Measurements from ENCODE around the gene DNAJB6. TPM values are rescaled to one million over a fixed set of nuclear protein-coding genes. Genes with fewer than 3 reads are reported as not detected.

Gene DNAJB6
- total RNA-seq, 4 donors from 2014 or later = 179 to 254 (median 212) TPM

DNA sequence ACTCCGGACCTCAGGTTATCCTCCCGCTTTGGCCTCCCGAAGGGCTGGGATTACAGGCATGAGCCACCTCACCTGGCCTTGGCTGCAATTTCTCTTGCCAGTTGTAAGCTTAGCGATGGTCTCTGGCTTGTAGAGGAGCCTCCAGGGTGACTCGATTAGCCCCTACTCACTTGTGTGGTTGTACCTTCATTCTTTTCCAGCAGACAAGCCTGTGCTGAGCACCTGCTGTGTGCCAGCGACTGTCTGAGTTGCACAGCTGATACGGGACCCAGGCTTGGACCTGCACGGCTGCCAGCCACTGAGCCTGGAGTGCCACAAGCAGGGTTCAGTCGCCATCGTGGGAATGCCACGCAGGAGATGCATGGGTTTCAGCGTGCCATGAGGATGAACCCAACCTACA, 42.0 kb upstream of the DNAJB6 start:
- no peak overlapping the region for H3K4me3 ChIP-seq (ENCODE audit: low read depth, poor library complexity, severe bottlenecking)
- intact Hi-C loops (cut with DNase I; ENCODE audit: low total_unique reads) = no loop called here
- DNase-seq (ENCODE audit: low spot score in 2 of 2) = no peak
- no peak for TF ChIP-seq POLR2A (IDR thresholded peaks at IDR 0.05)
- 49 to 64% methylated on average over 12 of the region's 12 CpGs for WGBS, 2 donors

DNA sequence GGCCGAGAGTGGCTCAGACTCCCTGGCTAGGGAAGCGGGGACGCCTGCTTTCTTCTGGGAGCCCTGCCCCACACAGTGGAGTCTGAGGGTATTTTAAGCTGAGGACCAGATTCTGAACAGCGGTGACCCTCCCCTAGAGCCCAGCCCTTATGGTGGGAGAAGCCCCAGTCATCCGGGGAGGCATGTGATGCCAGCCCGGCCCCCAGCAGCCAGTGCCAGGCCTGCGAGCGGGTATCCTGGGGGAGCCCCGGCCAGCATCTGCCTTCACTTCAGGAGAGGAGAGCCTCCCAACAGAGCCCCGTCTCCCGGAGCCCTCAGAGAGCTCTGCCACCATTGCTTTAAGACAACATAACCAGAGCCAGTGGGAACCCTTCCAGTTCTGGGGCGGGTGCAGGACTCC, 41.5 kb upstream of the DNAJB6 start:
- intact Hi-C loops (cut with DNase I; ENCODE audit: low total_unique reads) = no loop called here
- no peak for TF ChIP-seq POLR2A (IDR thresholded peaks at IDR 0.05)
- TF ChIP-seq, protein P1, sequence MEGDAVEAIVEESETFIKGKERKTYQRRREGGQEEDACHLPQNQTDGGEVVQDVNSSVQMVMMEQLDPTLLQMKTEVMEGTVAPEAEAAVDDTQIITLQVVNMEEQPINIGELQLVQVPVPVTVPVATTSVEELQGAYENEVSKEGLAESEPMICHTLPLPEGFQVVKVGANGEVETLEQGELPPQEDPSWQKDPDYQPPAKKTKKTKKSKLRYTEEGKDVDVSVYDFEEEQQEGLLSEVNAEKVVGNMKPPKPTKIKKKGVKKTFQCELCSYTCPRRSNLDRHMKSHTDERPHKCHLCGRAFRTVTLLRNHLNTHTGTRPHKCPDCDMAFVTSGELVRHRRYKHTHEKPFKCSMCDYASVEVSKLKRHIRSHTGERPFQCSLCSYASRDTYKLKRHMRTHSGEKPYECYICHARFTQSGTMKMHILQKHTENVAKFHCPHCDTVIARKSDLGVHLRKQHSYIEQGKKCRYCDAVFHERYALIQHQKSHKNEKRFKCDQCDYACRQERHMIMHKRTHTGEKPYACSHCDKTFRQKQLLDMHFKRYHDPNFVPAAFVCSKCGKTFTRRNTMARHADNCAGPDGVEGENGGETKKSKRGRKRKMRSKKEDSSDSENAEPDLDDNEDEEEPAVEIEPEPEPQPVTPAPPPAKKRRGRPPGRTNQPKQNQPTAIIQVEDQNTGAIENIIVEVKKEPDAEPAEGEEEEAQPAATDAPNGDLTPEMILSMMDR (IDR thresholded peaks at IDR 0.05) = no peak
- 78 to 83% methylated on average over 7 to 10 of the region's 12 CpGs for WGBS, 2 donors

DNA sequence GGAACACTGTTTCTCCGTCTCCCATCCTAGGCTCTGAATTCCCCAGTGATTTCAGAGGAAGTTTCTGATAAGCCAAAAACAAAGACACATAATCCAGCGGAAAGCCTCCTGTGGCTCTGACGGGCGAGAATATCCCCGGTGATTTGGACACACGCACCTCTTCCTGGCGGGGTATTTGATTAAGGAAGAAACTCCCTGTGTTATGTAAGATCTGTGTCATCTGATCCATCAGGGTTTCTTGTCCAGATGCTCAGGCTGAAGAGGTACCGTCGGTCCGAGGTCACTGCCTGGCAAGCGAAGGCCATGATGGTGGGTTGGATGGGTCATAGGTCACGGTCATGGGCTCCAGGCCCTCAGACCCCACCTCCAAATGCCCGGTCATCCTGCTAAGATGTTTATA, 39.6 kb upstream of the DNAJB6 start:
- intact Hi-C loops (cut with DNase I; ENCODE audit: low total_unique reads) = no loop called here
- no peak overlapping the region for H3K4me3 ChIP-seq (ENCODE audit: low read depth, poor library complexity, severe bottlenecking)
- 57 to 66% methylated on average over 13 of the region's 13 CpGs for WGBS, 2 donors
- TF ChIP-seq, protein P1 (IDR thresholded peaks at IDR 0.05) = no peak
- TF ChIP-seq POLR2A (IDR thresholded peaks at IDR 0.05) = no peak
- no peak for DNase-seq (ENCODE audit: low spot score in 2 of 2)

More for the DNA sequence above, 41.5 kb upstream of the DNAJB6 start:
- DNase-seq (ENCODE audit: low spot score in 2 of 2) = no peak
- no peak overlapping the region for H3K4me3 ChIP-seq (ENCODE audit: low read depth, poor library complexity, severe bottlenecking)

DNA sequence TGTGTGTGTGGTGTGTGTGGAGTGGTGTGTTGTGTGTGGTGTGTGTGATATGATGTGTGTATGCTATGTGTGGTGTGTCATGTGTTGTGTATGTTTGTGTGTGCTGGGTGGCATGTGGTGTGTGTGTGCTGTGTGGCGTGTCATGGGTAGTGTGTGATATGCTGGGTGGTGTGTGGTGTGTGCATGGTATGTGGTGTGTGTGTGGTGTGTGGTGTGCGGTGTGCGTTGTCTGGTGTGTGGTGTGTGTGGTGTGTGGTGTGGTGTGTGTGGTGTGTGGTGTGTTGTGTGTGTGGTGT, 37.5 kb upstream of the DNAJB6 start:
- TF ChIP-seq POLR2A (IDR thresholded peaks at IDR 0.05) = no peak
- TF ChIP-seq, protein P1 (IDR thresholded peaks at IDR 0.05) = no peak
- intact Hi-C loops (cut with DNase I; ENCODE audit: low total_unique reads) = no loop called here
- 84 to 95% methylated on average over 3 of the region's 3 CpGs for WGBS, 2 donors
- no peak overlapping the region for H3K4me3 ChIP-seq (ENCODE audit: low read depth, poor library complexity, severe bottlenecking)
- no peak for DNase-seq (ENCODE audit: low spot score in 2 of 2)

DNA sequence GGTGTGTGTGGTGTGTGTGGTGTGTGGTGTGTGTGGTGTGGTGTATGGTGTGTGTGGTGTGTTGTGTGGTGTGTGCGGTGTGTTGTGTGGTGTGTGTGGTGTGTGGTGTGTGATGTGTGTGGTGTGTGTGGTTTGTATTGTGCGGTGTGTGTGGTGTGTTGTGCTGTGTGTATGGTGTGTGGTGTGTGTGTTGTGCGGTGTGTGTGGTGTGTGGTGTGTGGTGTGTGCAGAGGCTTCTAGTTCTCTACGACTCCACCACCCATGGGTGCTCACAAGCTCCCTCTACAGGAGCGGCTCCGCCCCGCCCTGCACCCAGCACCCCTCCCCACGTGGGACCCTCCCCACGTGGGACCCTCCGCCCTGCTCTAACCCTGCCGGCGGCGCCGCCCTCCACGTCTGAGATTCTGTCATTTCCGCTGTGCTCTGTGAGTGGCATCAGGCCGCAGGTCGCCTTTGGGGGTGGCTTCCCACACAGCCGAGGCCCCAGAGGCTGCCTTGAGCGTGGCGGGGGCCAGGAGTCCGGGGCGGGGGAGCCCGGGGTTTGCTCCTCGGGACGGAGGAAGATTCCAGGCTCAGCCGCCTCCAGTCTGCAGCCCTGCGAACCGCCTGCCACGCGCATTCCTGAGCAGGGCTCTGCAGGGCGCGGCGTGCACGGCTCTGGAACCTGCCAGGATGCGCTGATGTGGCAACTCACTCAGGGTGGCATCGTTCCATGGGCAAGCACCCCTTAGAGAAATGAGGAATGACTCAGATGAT, 37.0 kb upstream of the DNAJB6 start:
- TF ChIP-seq, protein P1 (IDR thresholded peaks at IDR 0.05) = no peak
- no peak for TF ChIP-seq POLR2A (IDR thresholded peaks at IDR 0.05)
- peak in 1 of 2 donors; percentile 91 for DNase-seq (ENCODE audit: low spot score in 2 of 2)
- 39 to 49% methylated on average over 22 to 28 of the region's 37 CpGs for WGBS, 2 donors
- H3K4me3 ChIP-seq (ENCODE audit: low read depth, poor library complexity, severe bottlenecking) = no peak overlapping the region
- intact Hi-C loops (cut with DNase I; ENCODE audit: low total_unique reads) = no loop called here

DNA sequence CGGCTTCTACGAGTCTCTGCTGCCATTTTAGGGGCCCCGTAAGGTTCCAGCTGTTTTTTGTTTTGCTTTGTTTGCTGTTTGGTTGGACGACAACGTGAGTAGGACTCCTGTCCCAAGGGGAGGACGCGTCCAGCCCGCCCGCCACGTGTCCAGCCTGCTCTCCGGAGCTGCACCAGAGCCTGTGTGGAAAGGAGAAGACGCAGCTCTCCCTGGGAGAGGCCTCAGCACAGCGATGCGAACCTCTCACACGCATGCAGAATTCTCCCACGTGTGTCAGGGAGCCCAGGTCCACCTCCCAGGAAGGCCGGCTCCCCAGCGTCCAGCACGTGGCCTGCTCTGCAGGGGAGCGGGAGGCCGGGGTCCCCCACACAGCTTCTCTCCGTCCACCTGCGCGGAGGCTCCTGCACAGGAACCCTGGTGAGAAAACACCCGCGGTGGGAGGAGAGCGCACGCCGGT, 36.4 kb upstream of the DNAJB6 start:
- intact Hi-C loops (cut with DNase I; ENCODE audit: low total_unique reads) = no loop called here
- H3K4me3 ChIP-seq (ENCODE audit: low read depth, poor library complexity, severe bottlenecking) = no peak overlapping the region
- WGBS, 2 donors = 78 to 83% methylated on average over 29 of the region's 29 CpGs
- no peak for DNase-seq (ENCODE audit: low spot score in 2 of 2)
- TF ChIP-seq, protein P1 (IDR thresholded peaks at IDR 0.05) = no peak
- no peak for TF ChIP-seq POLR2A (IDR thresholded peaks at IDR 0.05)

Data from lower leg skin (tissue), 4 donors.